HG03354 (cell line): ENCODE measurements around the gene SMARCA2.

Experiments
- ATAC-seq: cut with Tn5 transposase; IDR thresholded peaks from one replicate; pipeline ENCODE4 v1.9.1; 2021; ENCODE audit warnings: mild to moderate bottlenecking; ENCODE audit not compliant: unreplicated experiment, poor library complexity, severe bottlenecking

SMARCA2 gene

DNA sequence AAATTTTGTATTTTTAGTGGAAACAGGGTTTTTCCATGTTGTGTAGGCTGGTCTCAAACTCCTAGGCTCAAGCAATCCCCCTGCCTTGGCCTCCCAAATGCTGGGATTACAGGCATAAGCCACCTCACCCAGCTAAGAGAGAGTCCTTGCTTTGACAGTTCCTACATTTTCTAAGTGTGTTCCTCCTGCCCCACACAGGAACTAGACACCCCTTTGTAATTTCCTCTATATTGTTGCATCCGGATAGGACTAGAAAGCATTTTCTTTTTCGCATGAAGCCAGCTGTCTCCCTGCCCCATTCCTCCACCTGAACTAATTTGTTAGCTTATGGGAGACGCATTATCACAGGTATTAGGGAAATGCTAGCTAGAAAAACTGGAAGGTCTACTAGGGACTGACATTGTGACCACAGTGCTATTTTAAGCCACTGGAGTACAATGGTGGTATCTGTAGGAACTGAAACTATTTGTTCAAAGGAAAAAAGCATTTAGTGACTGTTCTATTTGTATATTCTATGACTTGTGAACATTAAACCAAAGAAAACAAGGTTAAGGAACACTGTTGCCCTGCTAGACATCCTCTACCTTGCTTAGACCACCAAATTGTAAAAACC lies 214.1 kb downstream of the SMARCA2 start:
- peak; percentile 82 for ATAC-seq

DNA sequence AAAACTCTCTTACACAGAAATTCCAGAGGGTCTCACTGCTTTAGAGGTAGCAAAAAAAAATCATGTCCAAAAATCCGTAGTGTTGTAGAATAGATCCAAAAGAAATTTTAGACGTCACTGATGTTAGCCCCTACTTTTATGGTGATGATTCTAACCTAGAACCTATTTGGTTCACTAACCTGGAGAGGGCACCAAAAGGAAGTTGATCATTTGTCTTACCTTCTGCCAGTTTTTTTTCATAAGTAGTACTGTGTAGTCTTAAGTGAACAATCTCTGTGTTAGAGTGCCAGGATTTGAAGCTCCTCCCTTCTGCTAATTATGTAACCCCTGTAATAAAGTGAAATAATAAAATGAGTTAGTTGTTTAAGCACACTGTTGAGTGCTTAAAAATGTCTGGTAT lies 215.2 kb downstream of the SMARCA2 start:
- no peak for ATAC-seq

DNA sequence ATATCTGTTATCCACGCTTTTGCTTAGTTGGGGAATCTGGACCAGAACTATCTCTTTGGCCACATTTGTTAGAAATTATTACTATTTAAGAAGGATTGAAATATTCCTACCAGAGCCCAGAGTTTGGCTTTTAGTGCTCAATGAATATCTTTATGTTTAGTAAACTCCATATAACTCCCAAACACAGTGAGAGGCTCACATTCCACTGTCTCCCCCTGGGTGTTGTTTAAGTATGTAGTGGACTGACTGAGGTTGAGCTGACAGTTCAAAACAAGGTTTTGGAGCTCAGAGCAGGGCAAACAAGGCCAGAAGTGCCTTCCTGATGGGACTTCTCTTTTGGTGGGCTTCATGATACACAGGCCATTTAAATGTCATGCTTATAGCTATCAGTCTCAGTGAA lies 216.0 kb downstream of the SMARCA2 start:
- no peak for ATAC-seq

DNA sequence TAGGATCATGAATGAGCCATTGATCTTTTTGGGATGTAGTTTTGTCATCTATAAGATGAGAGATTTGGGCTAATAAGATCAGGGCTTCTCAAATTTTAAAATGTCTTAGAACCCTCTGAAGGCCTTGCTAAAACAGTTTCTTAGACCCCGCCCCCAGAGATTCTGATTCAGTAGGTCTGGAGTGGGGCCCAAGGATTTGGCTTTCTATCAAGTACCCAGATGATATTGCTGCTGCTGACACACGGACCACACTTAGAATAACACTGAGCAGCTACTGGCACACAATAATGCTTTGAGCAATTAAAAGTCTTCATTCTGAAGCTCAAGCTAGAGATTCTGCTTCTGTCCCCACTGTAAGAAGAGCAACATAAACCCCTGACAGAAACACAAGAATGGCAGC lies 216.7 kb downstream of the SMARCA2 start:
- ATAC-seq, result no peak

DNA sequence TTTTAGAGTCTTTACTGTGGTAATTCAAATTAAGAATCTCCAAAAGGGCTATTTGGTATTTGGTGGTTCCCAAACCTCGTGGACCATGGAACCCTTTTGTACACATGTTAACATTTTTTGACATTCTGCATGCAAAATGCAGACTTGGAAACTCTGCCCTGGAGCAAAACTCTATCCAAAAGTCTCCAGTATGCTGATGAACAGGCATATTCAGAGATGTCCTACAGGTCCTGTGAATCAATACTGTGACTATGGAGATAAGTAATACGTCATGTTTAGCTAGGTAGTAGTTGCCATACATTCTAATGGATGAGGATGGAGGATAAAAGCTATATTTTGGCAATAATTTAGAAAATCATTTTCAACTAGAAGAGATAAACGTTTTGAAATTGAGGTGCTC lies 218.1 kb downstream of the SMARCA2 start:
- no peak for ATAC-seq

DNA sequence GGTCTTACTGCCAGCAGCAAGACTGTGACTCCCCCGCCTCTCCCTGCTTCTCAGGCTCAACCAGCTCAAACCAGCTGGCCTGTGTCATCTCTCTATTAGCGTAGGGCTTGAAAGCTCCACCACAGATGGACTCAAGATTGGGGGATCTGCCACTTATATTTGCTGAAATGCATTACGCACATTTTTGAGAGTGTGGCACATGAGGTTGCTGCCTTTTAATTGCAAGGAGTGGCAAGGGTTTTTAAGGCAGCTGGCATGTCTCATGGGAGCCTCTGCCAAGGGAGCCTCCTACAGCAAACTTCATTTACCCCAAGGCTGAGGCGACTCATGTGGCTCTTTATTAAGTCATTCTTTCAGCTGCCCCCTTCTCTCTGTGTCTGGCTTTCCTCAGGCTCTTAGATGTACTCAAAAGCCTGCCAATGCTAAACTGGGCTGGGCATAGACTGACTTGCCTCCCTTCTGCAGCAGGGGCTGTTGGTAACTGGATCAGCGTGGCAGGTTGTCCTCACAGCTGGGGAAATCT lies 219.3 kb downstream of the SMARCA2 start:
- no peak for ATAC-seq

DNA sequence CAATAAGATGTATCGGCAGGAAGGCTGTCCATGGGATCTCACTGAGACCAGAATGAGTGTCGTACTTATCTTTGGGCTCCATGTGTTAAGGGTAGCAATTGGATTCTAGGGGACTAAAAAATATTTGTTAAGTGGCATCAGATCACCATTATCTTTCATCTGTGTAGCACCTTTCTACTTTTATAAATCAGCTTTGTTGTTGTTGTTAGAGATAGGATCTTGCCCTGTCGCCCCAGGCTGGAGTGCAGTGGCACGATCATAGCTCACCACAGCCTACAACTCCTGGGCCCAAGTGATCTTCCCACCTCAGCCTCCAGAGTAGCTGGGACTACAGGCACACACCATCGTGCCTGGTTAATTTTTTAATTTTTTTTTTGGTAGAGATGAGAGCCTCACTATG lies 220.5 kb downstream of the SMARCA2 start:
- ATAC-seq, result no peak

DNA sequence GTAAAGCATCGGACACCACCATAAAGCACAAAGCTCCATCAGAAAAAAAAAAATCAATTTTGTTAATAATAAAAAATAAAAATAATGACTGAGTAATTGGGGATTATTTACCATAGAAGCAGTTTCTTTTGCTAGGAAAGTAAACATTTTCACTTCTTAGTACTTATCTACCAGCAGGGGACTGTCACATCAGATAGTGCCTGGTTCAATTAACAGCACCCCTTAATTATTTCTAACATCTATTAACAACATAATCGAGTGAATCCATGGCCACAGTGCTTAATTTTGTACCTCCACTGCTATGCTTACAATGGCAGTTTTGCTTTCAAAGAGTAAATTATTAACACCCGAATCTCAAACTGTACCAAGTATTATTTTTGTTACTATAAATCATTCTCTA lies 221.7 kb downstream of the SMARCA2 start:
- no peak for ATAC-seq

- peak; percentile 24 for ATAC-seq
Observed at GRCh38 chr9:2241461-2241835, 226.3 kb downstream of the SMARCA2 start.

GRCh38 chr9:2241836-2242741 lies 226.9 kb downstream of the SMARCA2 start:
- peak; percentile 93 for ATAC-seq

GRCh38 chr9:2242831-2243330 lies 227.7 kb downstream of the SMARCA2 start:
- no peak for ATAC-seq
